Chondrocyte (in vitro differentiated cells): ENCODE measurements around the gene PLA2G2A. TPM values are rescaled to one million over a fixed set of nuclear protein-coding genes. Genes with fewer than 3 reads are reported as not detected.
"Not testable (repeated sequence)": the region's sequence is repeated elsewhere in the genome, so short reads cannot be mapped to it uniquely, and the experiment has no call there.

ENCODE experiments used
- DNase-seq: peaks from one replicate; pipeline ENCODE4 v3.0.0; 2021; ENCODE audit warnings: mixed read lengths, low spot score
- H3K27ac Mint-ChIP-seq: one replicate; pipeline ENCODE4 v1.8.0; 2021; ENCODE audit warnings: mild to moderate bottlenecking, moderate library complexity, mixed read lengths; ENCODE audit not compliant: unreplicated experiment
- H3K27me3 Mint-ChIP-seq: 2 replicates; pipeline ENCODE4 v1.8.0; 2021; ENCODE audit warnings: low read depth, mixed read lengths
- H3K36me3 Mint-ChIP-seq: 2 replicates; pipeline ENCODE4 v1.8.0; 2021; ENCODE audit warnings: low read depth, mixed read lengths
- H3K4me1 Mint-ChIP-seq: 2 replicates; pipeline ENCODE4 v1.8.0; 2021; ENCODE audit warnings: low read depth, mild to moderate bottlenecking, mixed read lengths
- H3K4me3 Mint-ChIP-seq: one replicate; pipeline ENCODE4 v1.8.0; 2021; ENCODE audit warnings: mild to moderate bottlenecking, moderate library complexity, mixed read lengths; ENCODE audit not compliant: unreplicated experiment
- H3K9me3 Mint-ChIP-seq: 2 replicates; pipeline ENCODE4 v1.8.0; 2021; ENCODE audit warnings: low read depth, mixed read lengths
- total RNA-seq: library from RNA; stranded (reverse); gene quantifications from 3 replicates; pipeline ENCODE4 v1.2.1, GENCODE V29; 2021
- TF ChIP-seq, protein P1 (sequence below): fragments of 200-600 bp; sonication (generic); IDR thresholded peaks from 2 replicates; pipeline ENCODE4 v1.5.0; 2021; ENCODE audit warnings: antibody characterized with exemption, mild to moderate bottlenecking, moderate library complexity

PLA2G2A gene
- total RNA-seq, 1 donor from 2014 or later = not detected

DNA sequence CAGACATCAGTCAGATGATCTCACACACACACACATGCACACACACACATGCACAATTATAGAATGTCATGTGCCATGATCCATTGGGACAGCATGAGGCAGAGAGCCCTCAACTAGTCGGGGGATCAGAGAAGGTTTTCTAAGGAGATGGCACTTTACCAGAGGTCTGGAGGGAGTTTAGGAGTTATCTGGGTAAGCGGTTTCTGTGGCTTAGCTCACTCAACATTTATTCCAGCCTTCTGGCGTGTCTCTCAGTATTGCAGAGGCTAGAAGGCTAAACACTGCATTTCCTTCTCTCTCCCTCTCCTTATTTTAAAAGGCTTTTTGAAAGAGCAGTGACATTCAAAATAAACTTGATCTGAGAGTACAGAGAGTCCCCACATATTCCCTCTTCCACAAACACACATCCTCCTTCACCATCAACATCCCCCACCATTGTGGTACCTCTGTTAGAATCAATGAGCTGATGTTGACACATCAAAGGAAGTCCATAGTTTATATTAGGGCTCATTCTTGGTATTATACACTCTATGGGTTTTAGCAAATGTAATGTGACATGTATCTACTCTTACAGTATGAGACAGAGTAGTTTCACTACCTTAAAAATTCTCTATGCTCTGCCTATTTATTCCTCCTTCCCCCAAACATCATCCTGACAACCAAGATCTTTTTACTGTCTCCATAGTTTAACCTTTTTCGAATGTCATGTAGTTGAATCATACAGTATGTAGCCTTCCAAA lies 9.0 kb upstream of the PLA2G2A start:
- Mint-ChIP-seq H3K27me3 (peaks cover 47% of the 10 kb centered on the region), H3K9me3 (peaks cover 4% of the 10 kb centered on the region), H3K36me3 (no peaks in the 10 kb centered on the region), H3K4me1 (no peaks in the 10 kb centered on the region), H3K4me3 (no peak overlapping the region), H3K27ac (no peak overlapping the region)
- DNase-seq = no peak
- TF ChIP-seq, protein P1, sequence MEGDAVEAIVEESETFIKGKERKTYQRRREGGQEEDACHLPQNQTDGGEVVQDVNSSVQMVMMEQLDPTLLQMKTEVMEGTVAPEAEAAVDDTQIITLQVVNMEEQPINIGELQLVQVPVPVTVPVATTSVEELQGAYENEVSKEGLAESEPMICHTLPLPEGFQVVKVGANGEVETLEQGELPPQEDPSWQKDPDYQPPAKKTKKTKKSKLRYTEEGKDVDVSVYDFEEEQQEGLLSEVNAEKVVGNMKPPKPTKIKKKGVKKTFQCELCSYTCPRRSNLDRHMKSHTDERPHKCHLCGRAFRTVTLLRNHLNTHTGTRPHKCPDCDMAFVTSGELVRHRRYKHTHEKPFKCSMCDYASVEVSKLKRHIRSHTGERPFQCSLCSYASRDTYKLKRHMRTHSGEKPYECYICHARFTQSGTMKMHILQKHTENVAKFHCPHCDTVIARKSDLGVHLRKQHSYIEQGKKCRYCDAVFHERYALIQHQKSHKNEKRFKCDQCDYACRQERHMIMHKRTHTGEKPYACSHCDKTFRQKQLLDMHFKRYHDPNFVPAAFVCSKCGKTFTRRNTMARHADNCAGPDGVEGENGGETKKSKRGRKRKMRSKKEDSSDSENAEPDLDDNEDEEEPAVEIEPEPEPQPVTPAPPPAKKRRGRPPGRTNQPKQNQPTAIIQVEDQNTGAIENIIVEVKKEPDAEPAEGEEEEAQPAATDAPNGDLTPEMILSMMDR = no peak

DNA sequence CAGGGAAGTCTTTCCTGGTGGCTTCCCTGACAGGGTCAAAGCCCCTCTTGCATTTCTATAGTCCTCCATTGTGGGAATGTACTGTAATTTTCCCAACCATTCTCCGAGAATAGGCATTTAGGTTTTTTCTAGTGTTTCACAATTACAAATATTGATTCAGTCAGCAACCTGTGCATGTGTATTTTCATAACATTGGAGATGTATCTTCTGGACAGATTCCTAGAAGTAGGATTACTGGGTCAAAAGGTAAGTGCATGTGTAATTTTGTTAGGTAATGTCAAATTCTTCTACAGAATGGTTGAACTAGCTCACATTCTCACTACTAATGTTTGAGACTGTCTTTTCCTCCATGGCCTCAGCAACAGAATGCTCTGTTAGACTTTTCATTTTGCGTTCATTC lies 8.3 kb upstream of the PLA2G2A start:
- no peak overlapping the region for H3K27ac Mint-ChIP-seq
- no peaks in the 10 kb centered on the region for H3K36me3 Mint-ChIP-seq
- H3K4me3 Mint-ChIP-seq = no peak overlapping the region
- H3K9me3 Mint-ChIP-seq = peaks cover 4% of the 10 kb centered on the region
- TF ChIP-seq, protein P1 = no peak
- no peak for DNase-seq
- no peaks in the 10 kb centered on the region for H3K4me1 Mint-ChIP-seq
- peaks cover 45% of the 10 kb centered on the region for H3K27me3 Mint-ChIP-seq

GRCh38 chr1:19984409-19985016 lies 5.1 kb upstream of the PLA2G2A start:
- not testable (repeated sequence) for H3K27ac Mint-ChIP-seq, H3K9me3 Mint-ChIP-seq, DNase-seq, H3K36me3 Mint-ChIP-seq, H3K4me1 Mint-ChIP-seq, H3K4me3 Mint-ChIP-seq
- peaks cover 42% of the 10 kb centered on the region for H3K27me3 Mint-ChIP-seq

DNA sequence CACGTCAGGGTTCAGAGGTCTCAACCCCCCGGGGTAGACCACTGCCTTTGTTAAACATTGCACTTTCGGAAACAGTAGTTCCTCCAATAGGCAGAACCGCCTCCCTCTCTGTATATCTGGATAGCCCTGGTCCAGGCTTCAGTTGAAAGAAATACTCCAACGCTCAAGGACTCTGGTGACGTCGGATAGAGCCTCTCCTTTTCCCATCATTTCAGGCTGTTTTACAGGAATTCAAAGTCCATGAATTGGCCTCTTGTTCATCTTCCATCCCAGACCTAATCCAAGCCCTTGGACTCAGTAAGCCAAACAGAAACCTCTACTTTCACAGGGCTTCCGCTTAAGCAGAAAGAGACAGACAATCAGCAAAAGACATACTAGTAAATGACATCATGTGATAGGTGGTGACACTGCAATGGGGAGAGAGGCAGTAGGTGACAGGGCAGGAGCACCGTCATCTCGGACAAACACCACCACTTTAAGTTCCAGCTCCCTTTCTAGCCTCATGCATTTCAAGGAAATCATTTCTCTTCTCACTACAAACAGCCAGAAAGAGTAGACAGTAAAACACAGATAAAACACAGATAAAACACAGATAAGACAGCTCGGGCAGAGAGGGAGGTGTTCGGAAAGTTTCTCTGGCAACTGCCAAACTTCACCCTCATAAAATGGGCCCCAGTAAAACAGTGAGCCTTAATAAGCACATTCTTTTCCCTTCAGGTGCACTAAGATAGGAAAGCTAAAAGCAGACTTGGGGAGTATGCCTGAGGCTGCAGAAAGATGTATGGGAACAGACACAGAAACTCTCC lies 2.3 kb upstream of the PLA2G2A start:
- DNase-seq = no peak
- H3K27ac Mint-ChIP-seq = no peak overlapping the region
- H3K4me3 Mint-ChIP-seq = no peak overlapping the region
- no peaks in the 10 kb centered on the region for H3K36me3 Mint-ChIP-seq
- TF ChIP-seq, protein P1 = no peak
- H3K9me3 Mint-ChIP-seq = peaks cover 4% of the 10 kb centered on the region
- peaks cover 42% of the 10 kb centered on the region for H3K27me3 Mint-ChIP-seq
- H3K4me1 Mint-ChIP-seq = no peaks in the 10 kb centered on the region

DNA sequence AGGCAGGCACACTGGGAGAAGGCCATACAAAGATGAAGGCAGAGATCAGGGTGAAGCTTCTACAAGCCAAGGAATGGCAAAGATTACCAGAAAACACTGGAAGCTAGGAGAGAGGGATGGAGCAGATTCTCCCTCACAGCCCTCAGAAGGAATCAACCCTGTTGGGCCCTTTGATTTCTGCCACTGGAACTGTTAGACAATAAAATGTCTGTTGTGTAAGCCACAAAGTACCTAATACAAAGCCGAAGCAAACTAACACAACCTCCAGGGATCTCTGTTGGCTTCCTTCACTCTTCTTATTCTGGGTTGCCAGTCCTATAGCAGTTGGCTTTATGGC lies 1.7 kb upstream of the PLA2G2A start:
- Mint-ChIP-seq H3K4me1 (no peaks in the 10 kb centered on the region), H3K27me3 (peaks cover 44% of the 10 kb centered on the region), H3K36me3 (no peaks in the 10 kb centered on the region), H3K27ac (no peak overlapping the region), H3K4me3 (no peak overlapping the region), H3K9me3 (peaks cover 4% of the 10 kb centered on the region)
- TF ChIP-seq, protein P1 = no peak
- DNase-seq = no peak
